CD8-positive, alpha-beta memory T cell (primary cell): Measurements from ENCODE around the gene ABCA1. TPM values are rescaled to one million over a fixed set of nuclear protein-coding genes. Genes with fewer than 3 reads are reported as not detected.
A peak's percentile ranks its signal among the peaks of the same experiment; 100 is the strongest.
"Not testable (repeated sequence)": the region's sequence is repeated elsewhere in the genome, so short reads cannot be mapped to it uniquely, and the experiment has no call there.

Experiments used
- CTCF ChIA-PET: fragments of 350-600 bp; sonication (Branson Sonifier 250); formaldehyde crosslinking; loops from one replicate; lab custom pipeline; 2021; ENCODE audit warnings: antibody characterized with exemption; lab: Charles Lee
- POLR2A ChIA-PET: fragments of 350-600 bp; sonication (Branson Sonifier 250); formaldehyde crosslinking; loops from one replicate; lab custom pipeline; 2021; ENCODE audit warnings: antibody characterized with exemption; lab: Charles Lee
- DNase-seq, 5 donors: peaks; one replicate each; pipeline versions ENCODE4 v3.0.0 to v3.0.0-alpha.2; 2020 to 2022; ENCODE audit warnings: mixed read lengths in 1 of 5
- H3K27ac ChIP-seq: one replicate; pipeline ENCODE4 v1.7.0; 2013; ENCODE audit warnings: low read depth, mild to moderate bottlenecking, low read length, moderate library complexity
- H3K27me3 ChIP-seq: 2 replicates; pipeline ENCODE4 v1.7.0; 2013; ENCODE audit warnings: low read length, mild to moderate bottlenecking; ENCODE audit not compliant: insufficient read depth, poor library complexity, severe bottlenecking
- H3K36me3 ChIP-seq: 2 replicates; pipeline ENCODE4 v1.7.0; 2013; ENCODE audit warnings: mild to moderate bottlenecking, low read length, moderate library complexity; ENCODE audit not compliant: insufficient read depth
- H3K4me1 ChIP-seq: 2 replicates; pipeline ENCODE4 v1.7.0; 2013; ENCODE audit warnings: mild to moderate bottlenecking, low read length, moderate library complexity; ENCODE audit not compliant: insufficient read depth
- H3K4me3 ChIP-seq: 2 replicates; pipeline ENCODE4 v1.7.0; 2013; ENCODE audit warnings: mild to moderate bottlenecking, low read length
- H3K9me3 ChIP-seq: 2 replicates; pipeline ENCODE4 v1.7.0; 2013; ENCODE audit warnings: mild to moderate bottlenecking, low read length
- H3K27ac Mint-ChIP-seq, 8 donors: one replicate each; pipeline ENCODE4 v1.8.0; 2020 to 2021; ENCODE audit warnings: mixed read lengths in 8 of 8, mild to moderate bottlenecking in 6 of 8, inconsistent platforms in 3 of 8, moderate library complexity in 3 of 8
- H3K27me3 Mint-ChIP-seq, 2 donors: one replicate each; pipeline ENCODE4 v1.8.0; 2020 to 2021; ENCODE audit warnings: mixed read lengths in 2 of 2, mild to moderate bottlenecking in 1 of 2, moderate library complexity in 1 of 2
- H3K36me3 Mint-ChIP-seq, 3 donors: one replicate each; pipeline ENCODE4 v1.8.0; 2020 to 2021; ENCODE audit warnings: mixed read lengths in 3 of 3, inconsistent platforms in 1 of 3, mild to moderate bottlenecking in 1 of 3
- H3K4me1 Mint-ChIP-seq, 3 donors: one replicate each; pipeline ENCODE4 v1.8.0; 2020 to 2021; ENCODE audit warnings: mixed read lengths in 3 of 3, inconsistent platforms in 1 of 3, mild to moderate bottlenecking in 1 of 3
- H3K4me3 Mint-ChIP-seq, 7 donors: one replicate each; pipeline ENCODE4 v1.8.0; 2020 to 2021; ENCODE audit warnings: mixed read lengths in 7 of 7, mild to moderate bottlenecking in 6 of 7, moderate library complexity in 4 of 7, inconsistent platforms in 2 of 7
- H3K9me3 Mint-ChIP-seq, 5 donors: one replicate each; pipeline ENCODE4 v1.8.0; 2020 to 2022; ENCODE audit warnings: mixed read lengths in 5 of 5, mild to moderate bottlenecking in 3 of 5, moderate library complexity in 2 of 5, inconsistent platforms in 1 of 5
- polyA plus RNA-seq: library from polyadenylated mRNA; unstranded; fragments of 300-500 nt; fragmentation: Illumina TruSeq; gene quantifications from one replicate; pipeline ENCODE4 v1.2.3, GENCODE V29; 2021
- total RNA-seq, 2 experiments: library from RNA; stranded (reverse); gene quantifications; one replicate each; pipeline ENCODE4 v1.2.3, GENCODE V29; 2021

The ABCA1 gene
- total and polyA plus RNA-seq, 3 experiments from 2014 or later: 0.83 to 0.89 TPM; not detected in 1

GRCh38 chr9:104775574-104775936, 152.4 kb downstream of the ABCA1 start:
- Mint-ChIP-seq H3K27ac (no peak overlapping the region), H3K4me1 (no peaks in the 10 kb centered on the region), H3K9me3 (no peaks in the 10 kb centered on the region), H3K4me3 (no peak overlapping the region), H3K27me3 (peaks cover 0 to 2% of the 10 kb centered on the region in 2 donors), H3K36me3 (peaks cover 0 to 4% (median 0%) of the 10 kb centered on the region in 3 donors)
- no peak overlapping the region for H3K4me3 ChIP-seq
- DNase-seq: no peak
- no peaks in the 10 kb centered on the region for H3K27me3 ChIP-seq
- no peaks in the 10 kb centered on the region for H3K4me1 ChIP-seq
- CTCF ChIA-PET: no interaction called here
- H3K27ac ChIP-seq: no peak overlapping the region
- POLR2A ChIA-PET: no interaction called here
- H3K9me3 ChIP-seq: no peaks in the 10 kb centered on the region
- no peaks in the 10 kb centered on the region for H3K36me3 ChIP-seq

- Histone ChIP-seq H3K4me1 (no peaks in the 10 kb centered on the region), H3K9me3 (no peaks in the 10 kb centered on the region), H3K27ac (peak overlapping the region; percentile 40), H3K27me3 (no peaks in the 10 kb centered on the region), H3K36me3 (no peaks in the 10 kb centered on the region), H3K4me3 (no peak overlapping the region)
- Mint-ChIP-seq H3K27ac (no peak overlapping the region), H3K9me3 (no peaks in the 10 kb centered on the region), H3K36me3 (peaks cover 0 to 4% (median 0%) of the 10 kb centered on the region in 3 donors), H3K4me1 (no peaks in the 10 kb centered on the region), H3K4me3 (no peak overlapping the region), H3K27me3 (peaks cover 0 to under 1% of the 10 kb centered on the region in 2 donors)
- ChIA-PET POLR2A (no interaction called here), CTCF (no interaction called here)
- no peak for DNase-seq
Measured at GRCh38 chr9:104774831-104775573, 153.0 kb downstream of the ABCA1 start.

GRCh38 chr9:104774132-104774531, 153.8 kb downstream of the ABCA1 start:
- no peaks in the 10 kb centered on the region for H3K9me3 ChIP-seq
- Mint-ChIP-seq H3K4me3 (no peak overlapping the region), H3K27ac (no peak overlapping the region), H3K27me3 (no peaks in the 10 kb centered on the region), H3K4me1 (no peaks in the 10 kb centered on the region), H3K9me3 (no peaks in the 10 kb centered on the region), H3K36me3 (peaks cover 0 to 4% (median 0%) of the 10 kb centered on the region in 3 donors)
- DNase-seq: no peak
- no peaks in the 10 kb centered on the region for H3K36me3 ChIP-seq
- no peak overlapping the region for H3K27ac ChIP-seq
- no peaks in the 10 kb centered on the region for H3K4me1 ChIP-seq
- ChIA-PET POLR2A (no interaction called here), CTCF (no interaction called here)
- no peak overlapping the region for H3K4me3 ChIP-seq
- H3K27me3 ChIP-seq: no peaks in the 10 kb centered on the region

GRCh38 chr9:104772714-104773510, 155.0 kb downstream of the ABCA1 start:
- H3K4me3 ChIP-seq: no peak overlapping the region

GRCh38 chr9:104769655-104770054, 158.3 kb downstream of the ABCA1 start:
- no peaks in the 10 kb centered on the region for H3K9me3 Mint-ChIP-seq
- Histone ChIP-seq H3K9me3 (no peaks in the 10 kb centered on the region), H3K4me3 (no peak overlapping the region), H3K36me3 (no peaks in the 10 kb centered on the region), H3K27ac (no peak overlapping the region), H3K4me1 (no peaks in the 10 kb centered on the region), H3K27me3 (no peaks in the 10 kb centered on the region)
- POLR2A ChIA-PET: no interaction called here
- peaks cover 0 to 2% (median 0%) of the 10 kb centered on the region in 3 donors for H3K36me3 Mint-ChIP-seq
- DNase-seq: no peak
- no peak overlapping the region for H3K4me3 Mint-ChIP-seq
- no peak overlapping the region for H3K27ac Mint-ChIP-seq
- CTCF ChIA-PET: no interaction called here
- H3K4me1 Mint-ChIP-seq: peaks cover 0 to 5% (median 0%) of the 10 kb centered on the region in 3 donors
- H3K27me3 Mint-ChIP-seq: no peaks in the 10 kb centered on the region

More at GRCh38 chr9:104772714-104773510, 155.0 kb downstream of the ABCA1 start:
- no peaks in the 10 kb centered on the region for H3K36me3 ChIP-seq
- CTCF ChIA-PET: no interaction called here
- Mint-ChIP-seq H3K4me1 (no peaks in the 10 kb centered on the region), H3K4me3 (no peak overlapping the region), H3K36me3 (peaks cover 0 to 2% (median 0%) of the 10 kb centered on the region in 3 donors), H3K9me3 (no peaks in the 10 kb centered on the region), H3K27me3 (no peaks in the 10 kb centered on the region), H3K27ac (no peak overlapping the region)
- no peaks in the 10 kb centered on the region for H3K9me3 ChIP-seq
- H3K27ac ChIP-seq: no peak overlapping the region
- no peak for DNase-seq
- no peaks in the 10 kb centered on the region for H3K27me3 ChIP-seq
- H3K4me1 ChIP-seq: no peaks in the 10 kb centered on the region
- POLR2A ChIA-PET: no interaction called here

GRCh38 chr9:104769029-104769428, 158.9 kb downstream of the ABCA1 start:
- not testable (repeated sequence) for H3K27ac Mint-ChIP-seq

GRCh38 chr9:104767507-104767906, 160.4 kb downstream of the ABCA1 start:
- Mint-ChIP-seq H3K27me3 (peaks cover 0 to 1% of the 10 kb centered on the region in 2 donors), H3K36me3 (peaks cover 0 to 4% (median 1%) of the 10 kb centered on the region in 3 donors), H3K9me3 (no peaks in the 10 kb centered on the region), H3K4me1 (peaks cover 4 to 13% (median 11%) of the 10 kb centered on the region in 3 donors), H3K27ac (no peak overlapping the region), H3K4me3 (no peak overlapping the region)
- Histone ChIP-seq H3K27ac (no peak overlapping the region), H3K36me3 (no peaks in the 10 kb centered on the region), H3K9me3 (no peaks in the 10 kb centered on the region), H3K27me3 (no peaks in the 10 kb centered on the region), H3K4me3 (no peak overlapping the region), H3K4me1 (no peaks in the 10 kb centered on the region)
- DNase-seq: no peak
- CTCF ChIA-PET: interaction anchor here (0.6 kb wide), 1 partner anchor 32 kb away, joined by 3 read pairs; no protein-coding TSS in a partner anchor
- POLR2A ChIA-PET: no interaction called here

More at GRCh38 chr9:104769029-104769428, 158.9 kb downstream of the ABCA1 start:
- H3K4me3 Mint-ChIP-seq, H3K4me1 Mint-ChIP-seq, CTCF ChIA-PET, H3K4me1 ChIP-seq, H3K27ac ChIP-seq, H3K27me3 Mint-ChIP-seq, H3K27me3 ChIP-seq, POLR2A ChIA-PET, H3K9me3 ChIP-seq, DNase-seq, H3K36me3 Mint-ChIP-seq, H3K9me3 Mint-ChIP-seq, H3K36me3 ChIP-seq, H3K4me3 ChIP-seq: not testable (repeated sequence)

GRCh38 chr9:104766025-104766424, 161.9 kb downstream of the ABCA1 start:
- ChIA-PET CTCF (no interaction called here), POLR2A (no interaction called here)
- Histone ChIP-seq H3K4me1 (no peaks in the 10 kb centered on the region), H3K9me3 (no peaks in the 10 kb centered on the region), H3K27me3 (no peaks in the 10 kb centered on the region), H3K36me3 (no peaks in the 10 kb centered on the region), H3K4me3 (no peak overlapping the region), H3K27ac (no peak overlapping the region)
- H3K27me3 Mint-ChIP-seq: peaks cover 0 to 1% of the 10 kb centered on the region in 2 donors
- H3K36me3 Mint-ChIP-seq: peaks cover 0 to 4% (median 0%) of the 10 kb centered on the region in 3 donors
- no peak for DNase-seq
- H3K4me3 Mint-ChIP-seq: peak overlapping the region in 1 of 7 donors; percentile 0
- H3K4me1 Mint-ChIP-seq: peaks cover 4 to 14% (median 13%) of the 10 kb centered on the region in 3 donors
- no peak overlapping the region for H3K27ac Mint-ChIP-seq
- H3K9me3 Mint-ChIP-seq: no peaks in the 10 kb centered on the region
